Measurements from ENCODE around the gene RFTN1.

The RFTN1 gene

DNA sequence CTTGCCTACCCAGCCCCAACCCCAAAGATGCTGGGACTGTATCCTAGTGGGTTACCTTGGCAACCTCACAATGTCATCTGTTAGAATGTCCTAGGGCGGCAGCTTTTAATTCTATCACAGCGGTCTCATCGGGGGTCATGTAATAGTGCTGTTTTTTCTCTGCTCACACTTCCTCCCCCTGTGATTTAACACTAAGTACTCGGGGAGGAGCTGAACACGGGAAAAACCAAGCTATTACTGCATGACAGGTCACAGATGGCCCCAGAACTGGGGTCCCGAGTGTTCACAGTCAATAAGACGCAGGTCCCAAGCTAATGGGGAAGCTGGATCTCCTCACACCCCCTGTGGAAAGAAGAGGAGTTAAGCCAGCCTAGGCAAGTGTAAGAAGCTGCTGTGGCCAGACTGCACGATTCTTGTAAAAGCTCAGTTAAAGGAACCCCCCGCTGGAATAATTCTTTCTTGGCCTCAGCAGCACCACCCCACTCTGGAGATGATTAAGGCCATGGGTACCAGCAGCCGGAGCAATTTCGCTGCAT is 2.5 kb upstream of the RFTN1 start:
- Histone ChIP-seq H3K4me2 (ENCODE audit: insufficient read depth, low read length, poor library complexity, severe bottlenecking) (no peak overlapping the region), H3K27ac (replicated peaks; ENCODE audit: low read length) (no peak overlapping the region), H3K27me3 (ENCODE audit: control insufficient read depth in 3 of 3, insufficient read depth in 3 of 3, low read depth in 1 of 3, low read length in 3 of 3) (peaks cover 13 to 47% (median 29%) of the 10 kb centered on the region in 3 experiments), H3K23ac (ENCODE audit: low read depth, low read length, poor library complexity) (no peak overlapping the region), H2BK5ac (ENCODE audit: low read length) (no peak overlapping the region), H3K14ac (ENCODE audit: low read length) (no peak overlapping the region), H3K4me1 (ENCODE audit: control insufficient read depth in 2 of 2, insufficient read depth in 1 of 2, low read depth in 1 of 2, low read length in 2 of 2) (peaks cover 7 to 21% of the 10 kb centered on the region in 2 donors), H3K36me3 (replicated peaks in 1 of 2; ENCODE audit: control insufficient read depth in 2 of 2, insufficient read depth in 2 of 2, low read length in 2 of 2) (no peaks in the 10 kb centered on the region), H3K9ac (ENCODE audit: low read depth, low read length, poor library complexity) (no peak overlapping the region), H4K91ac (ENCODE audit: low read depth, low read length, poor library complexity) (no peak overlapping the region), H2BK15ac (ENCODE audit: low read length) (no peak overlapping the region), H2AFZ (ENCODE audit: low read length) (no peak overlapping the region), H3K9me3 (replicated peaks in 1 of 2; ENCODE audit: control insufficient read depth in 2 of 2, insufficient read depth in 1 of 2, low read depth in 1 of 2, low read length in 2 of 2) (no peaks in the 10 kb centered on the region), H3K4ac (ENCODE audit: low read length) (no peak overlapping the region), H2BK120ac (ENCODE audit: low read depth, low read length) (no peak overlapping the region), H3K18ac (ENCODE audit: low read length) (no peak overlapping the region), H4K8ac (ENCODE audit: low read depth, low read length) (no peak overlapping the region), H2AK5ac (ENCODE audit: low read depth, low read length) (no peak overlapping the region), H3K4me3 (ENCODE audit: low read length in 2 of 2) (no peak overlapping the region), H3K79me1 (ENCODE audit: low read depth, low read length) (no peaks in the 10 kb centered on the region), H2BK12ac (ENCODE audit: low read length) (no peak overlapping the region)
- no CpG with 5 or more reads among the region's 11 CpGs for WGBS, 2 donors (ENCODE audit: extremely low coverage in 2 of 2, insufficient read length in 2 of 2, insufficient replicate concordance in 1 of 2)
- no peak for DNase-seq (ENCODE audit: low spot score)

DNA sequence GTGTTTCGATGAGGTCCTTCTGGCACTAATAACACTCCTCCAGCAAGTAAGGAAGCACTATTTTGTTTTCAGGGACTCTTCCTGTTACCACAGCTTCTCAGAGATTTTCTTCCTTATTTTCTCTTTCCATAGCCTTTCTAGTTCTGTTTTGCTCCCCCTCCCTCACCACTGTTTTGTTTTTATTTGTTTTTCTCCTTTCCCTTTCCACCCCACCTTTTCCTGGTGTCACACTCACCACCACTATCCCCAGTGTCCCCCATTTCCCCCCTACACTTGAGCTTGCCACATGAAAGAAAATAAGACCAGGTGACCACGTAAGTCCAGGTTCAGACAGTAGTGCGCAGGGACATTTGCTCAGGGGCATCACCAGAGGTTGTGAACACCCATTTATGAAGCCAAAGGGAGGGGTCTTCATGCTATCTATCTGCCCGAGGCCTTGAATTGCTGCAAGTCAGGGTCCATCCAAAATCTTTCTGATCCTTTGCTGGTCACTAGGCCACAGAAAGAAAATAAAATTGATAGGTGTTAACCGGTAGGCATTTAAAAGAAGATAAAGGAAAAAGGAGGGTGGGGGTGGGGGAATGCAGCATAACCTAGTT is 1.4 kb upstream of the RFTN1 start:
- H2BK5ac ChIP-seq (ENCODE audit: low read length) = no peak overlapping the region
- no peak overlapping the region for H3K4me3 ChIP-seq (ENCODE audit: low read length in 2 of 2)
- peaks cover 13 to 43% (median 29%) of the 10 kb centered on the region in 3 experiments for H3K27me3 ChIP-seq (ENCODE audit: control insufficient read depth in 3 of 3, insufficient read depth in 3 of 3, low read depth in 1 of 3, low read length in 3 of 3)
- no peak overlapping the region for H3K4ac ChIP-seq (ENCODE audit: low read length)
- no peak overlapping the region for H3K14ac ChIP-seq (ENCODE audit: low read length)
- no peaks in the 10 kb centered on the region for H3K9me3 ChIP-seq (replicated peaks in 1 of 2; ENCODE audit: control insufficient read depth in 2 of 2, insufficient read depth in 1 of 2, low read depth in 1 of 2, low read length in 2 of 2)
- H2AK5ac ChIP-seq (ENCODE audit: low read depth, low read length) = no peak overlapping the region
- H3K23ac ChIP-seq (ENCODE audit: low read depth, low read length, poor library complexity) = no peak overlapping the region
- no peak overlapping the region for H2BK15ac ChIP-seq (ENCODE audit: low read length)
- no peak overlapping the region for H2BK120ac ChIP-seq (ENCODE audit: low read depth, low read length)
- H3K27ac ChIP-seq (replicated peaks; ENCODE audit: low read length) = no peak overlapping the region
- no peak overlapping the region for H4K8ac ChIP-seq (ENCODE audit: low read depth, low read length)
- no peak overlapping the region for H2BK12ac ChIP-seq (ENCODE audit: low read length)
- no peak overlapping the region for H2AFZ ChIP-seq (ENCODE audit: low read length)
- H3K18ac ChIP-seq (ENCODE audit: low read length) = no peak overlapping the region
- no CpG with 5 or more reads among the region's 5 CpGs for WGBS, 2 donors (ENCODE audit: extremely low coverage in 2 of 2, insufficient read length in 2 of 2, insufficient replicate concordance in 1 of 2)
- H3K9ac ChIP-seq (ENCODE audit: low read depth, low read length, poor library complexity) = no peak overlapping the region
- H3K79me1 ChIP-seq (ENCODE audit: low read depth, low read length) = no peaks in the 10 kb centered on the region
- no peak overlapping the region for H4K91ac ChIP-seq (ENCODE audit: low read depth, low read length, poor library complexity)
- H3K36me3 ChIP-seq (replicated peaks in 1 of 2; ENCODE audit: control insufficient read depth in 2 of 2, insufficient read depth in 2 of 2, low read length in 2 of 2) = no peaks in the 10 kb centered on the region
- no peak overlapping the region for H3K4me2 ChIP-seq (ENCODE audit: insufficient read depth, low read length, poor library complexity, severe bottlenecking)
- DNase-seq (ENCODE audit: low spot score) = no peak
- peaks cover 7 to 17% of the 10 kb centered on the region in 2 donors for H3K4me1 ChIP-seq (ENCODE audit: control insufficient read depth in 2 of 2, insufficient read depth in 1 of 2, low read depth in 1 of 2, low read length in 2 of 2)

DNA sequence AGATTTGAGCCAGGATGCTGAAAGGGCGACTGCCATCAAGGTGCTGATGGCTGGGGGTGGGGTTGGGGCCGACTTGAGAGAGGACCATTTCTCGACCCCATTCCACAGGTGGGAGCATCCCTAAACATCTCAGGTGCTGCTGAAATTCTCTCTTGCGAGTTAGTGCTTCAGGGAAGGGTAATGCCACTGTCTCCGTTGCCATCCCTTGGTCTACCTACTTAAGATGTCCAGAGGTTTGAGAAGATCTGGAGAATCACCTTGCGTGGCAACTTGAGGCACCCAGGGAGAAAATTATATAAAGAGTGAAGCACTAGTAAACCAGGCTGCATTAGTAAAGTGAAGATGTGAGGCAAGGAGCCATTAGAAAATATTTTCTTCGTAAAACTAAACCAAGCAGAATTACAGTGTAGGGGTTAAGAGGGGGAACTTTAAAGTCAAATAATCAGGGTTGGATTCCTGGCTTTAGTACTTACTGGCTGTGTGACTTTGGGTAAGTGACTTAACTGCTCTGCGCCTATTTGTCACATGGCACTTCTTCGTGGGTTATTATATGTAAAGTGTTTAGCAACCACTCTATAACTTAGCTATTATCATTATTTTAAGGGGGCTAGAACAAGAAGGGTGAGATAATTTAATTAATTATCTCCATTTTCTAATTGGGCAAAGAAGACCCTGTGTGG is 662 bp upstream of the RFTN1 start:
- Histone ChIP-seq H3K18ac (ENCODE audit: low read length) (peak overlapping the region; percentile 53), H2AK5ac (ENCODE audit: low read depth, low read length) (no peak overlapping the region), H3K14ac (ENCODE audit: low read length) (no peak overlapping the region), H3K9me3 (replicated peaks in 1 of 2; ENCODE audit: control insufficient read depth in 2 of 2, insufficient read depth in 1 of 2, low read depth in 1 of 2, low read length in 2 of 2) (no peaks in the 10 kb centered on the region), H2AFZ (ENCODE audit: low read length) (peak overlapping the region; percentile 96), H3K9ac (ENCODE audit: low read depth, low read length, poor library complexity) (no peak overlapping the region), H2BK15ac (ENCODE audit: low read length) (no peak overlapping the region), H3K4me2 (ENCODE audit: insufficient read depth, low read length, poor library complexity, severe bottlenecking) (peak overlapping the region; percentile 94), H3K27ac (replicated peaks; ENCODE audit: low read length) (no peak overlapping the region), H3K23ac (ENCODE audit: low read depth, low read length, poor library complexity) (no peak overlapping the region), H3K4me3 (ENCODE audit: low read length in 2 of 2) (peak overlapping the region; percentile 61 to 88), H3K4me1 (ENCODE audit: control insufficient read depth in 2 of 2, insufficient read depth in 1 of 2, low read depth in 1 of 2, low read length in 2 of 2) (peaks cover 10 to 20% of the 10 kb centered on the region in 2 donors), H2BK120ac (ENCODE audit: low read depth, low read length) (no peak overlapping the region), H3K27me3 (ENCODE audit: control insufficient read depth in 3 of 3, insufficient read depth in 3 of 3, low read depth in 1 of 3, low read length in 3 of 3) (peaks cover 13 to 39% (median 29%) of the 10 kb centered on the region in 3 experiments), H4K91ac (ENCODE audit: low read depth, low read length, poor library complexity) (no peak overlapping the region), H3K36me3 (replicated peaks in 1 of 2; ENCODE audit: control insufficient read depth in 2 of 2, insufficient read depth in 2 of 2, low read length in 2 of 2) (no peaks in the 10 kb centered on the region), H3K79me1 (ENCODE audit: low read depth, low read length) (no peaks in the 10 kb centered on the region), H4K8ac (ENCODE audit: low read depth, low read length) (no peak overlapping the region), H2BK12ac (ENCODE audit: low read length) (no peak overlapping the region), H3K4ac (ENCODE audit: low read length) (no peak overlapping the region), H2BK5ac (ENCODE audit: low read length) (no peak overlapping the region)
- WGBS, 2 donors (ENCODE audit: extremely low coverage in 2 of 2, insufficient read length in 2 of 2, insufficient replicate concordance in 1 of 2) = no CpG with 5 or more reads among the region's 9 CpGs
- no peak for DNase-seq (ENCODE audit: low spot score)

DNA sequence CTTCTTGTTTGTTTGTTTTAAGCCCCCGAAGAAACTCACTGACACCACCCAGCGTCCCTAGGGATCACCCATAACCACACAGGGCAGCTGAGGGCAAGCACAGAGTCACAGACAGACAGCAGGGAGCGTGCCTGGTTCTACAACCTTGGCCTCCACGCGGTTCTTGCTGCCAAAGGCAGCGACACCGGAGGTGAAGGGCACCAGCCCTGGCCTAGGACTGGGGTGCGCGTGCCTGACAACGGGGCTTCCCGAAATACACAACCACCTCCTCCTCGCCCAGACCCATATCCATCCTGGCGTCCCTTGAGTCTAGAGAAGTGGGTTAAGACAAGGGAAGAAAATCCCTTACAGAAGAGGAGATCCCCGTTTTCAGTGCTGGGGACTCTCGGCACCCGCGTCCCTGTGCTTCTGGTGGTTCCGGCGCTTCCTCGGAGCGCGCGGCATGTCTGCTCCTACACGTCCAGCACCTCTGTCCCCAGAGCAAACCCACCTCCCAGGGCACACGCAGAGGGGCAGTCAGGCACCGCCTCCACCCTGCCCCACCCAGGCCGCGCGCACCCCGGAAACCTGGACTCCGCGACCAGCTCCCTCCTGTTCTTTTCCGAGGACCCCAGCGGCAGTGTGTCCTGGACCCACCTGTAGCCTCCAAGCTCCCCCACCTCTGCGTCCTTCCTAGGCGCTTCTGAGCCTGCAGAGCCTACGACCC is 911 bp downstream of the RFTN1 start:
- H2BK5ac ChIP-seq (ENCODE audit: low read length) = peak overlapping the region; percentile 14
- no CpG with 5 or more reads among the region's 37 CpGs for WGBS, 2 donors (ENCODE audit: extremely low coverage in 2 of 2, insufficient read length in 2 of 2, insufficient replicate concordance in 1 of 2)
- peaks cover 13 to 31% (median 29%) of the 10 kb centered on the region in 3 experiments for H3K27me3 ChIP-seq (ENCODE audit: control insufficient read depth in 3 of 3, insufficient read depth in 3 of 3, low read depth in 1 of 3, low read length in 3 of 3)
- H2BK12ac ChIP-seq (ENCODE audit: low read length) = no peak overlapping the region
- peak overlapping the region; percentile 94 for H3K4me2 ChIP-seq (ENCODE audit: insufficient read depth, low read length, poor library complexity, severe bottlenecking)
- H3K4ac ChIP-seq (ENCODE audit: low read length) = no peak overlapping the region
- H3K4me1 ChIP-seq (ENCODE audit: control insufficient read depth in 2 of 2, insufficient read depth in 1 of 2, low read depth in 1 of 2, low read length in 2 of 2) = peaks cover 10 to 26% of the 10 kb centered on the region in 2 donors
- H2AFZ ChIP-seq (ENCODE audit: low read length) = peak overlapping the region; percentile 96
- H3K4me3 ChIP-seq (ENCODE audit: low read length in 2 of 2) = peak overlapping the region; percentile 61 to 88
- H2BK15ac ChIP-seq (ENCODE audit: low read length) = peak overlapping the region; percentile 50
- H3K9ac ChIP-seq (ENCODE audit: low read depth, low read length, poor library complexity) = peak overlapping the region; percentile 74
- H4K8ac ChIP-seq (ENCODE audit: low read depth, low read length) = no peak overlapping the region
- H3K9me3 ChIP-seq (replicated peaks in 1 of 2; ENCODE audit: control insufficient read depth in 2 of 2, insufficient read depth in 1 of 2, low read depth in 1 of 2, low read length in 2 of 2) = peaks cover 0 to under 1% of the 10 kb centered on the region in 2 donors
- no peak overlapping the region for H2BK120ac ChIP-seq (ENCODE audit: low read depth, low read length)
- no peak overlapping the region for H2AK5ac ChIP-seq (ENCODE audit: low read depth, low read length)
- H4K91ac ChIP-seq (ENCODE audit: low read depth, low read length, poor library complexity) = no peak overlapping the region
- H3K23ac ChIP-seq (ENCODE audit: low read depth, low read length, poor library complexity) = peak overlapping the region; percentile 27
- no peak for DNase-seq (ENCODE audit: low spot score)
- no peak overlapping the region for H3K27ac ChIP-seq (replicated peaks; ENCODE audit: low read length)
- peak overlapping the region; percentile 47 for H3K14ac ChIP-seq (ENCODE audit: low read length)
- peak overlapping the region; percentile 72 for H3K18ac ChIP-seq (ENCODE audit: low read length)
- H3K36me3 ChIP-seq (replicated peaks in 1 of 2; ENCODE audit: control insufficient read depth in 2 of 2, insufficient read depth in 2 of 2, low read length in 2 of 2) = peaks cover 0 to under 1% of the 10 kb centered on the region in 2 donors
- H3K79me1 ChIP-seq (ENCODE audit: low read depth, low read length) = no peaks in the 10 kb centered on the region

Measured in neuronal stem cell (in vitro differentiated cells).